ENCODE data around the gene AP2A1.

DNA sequence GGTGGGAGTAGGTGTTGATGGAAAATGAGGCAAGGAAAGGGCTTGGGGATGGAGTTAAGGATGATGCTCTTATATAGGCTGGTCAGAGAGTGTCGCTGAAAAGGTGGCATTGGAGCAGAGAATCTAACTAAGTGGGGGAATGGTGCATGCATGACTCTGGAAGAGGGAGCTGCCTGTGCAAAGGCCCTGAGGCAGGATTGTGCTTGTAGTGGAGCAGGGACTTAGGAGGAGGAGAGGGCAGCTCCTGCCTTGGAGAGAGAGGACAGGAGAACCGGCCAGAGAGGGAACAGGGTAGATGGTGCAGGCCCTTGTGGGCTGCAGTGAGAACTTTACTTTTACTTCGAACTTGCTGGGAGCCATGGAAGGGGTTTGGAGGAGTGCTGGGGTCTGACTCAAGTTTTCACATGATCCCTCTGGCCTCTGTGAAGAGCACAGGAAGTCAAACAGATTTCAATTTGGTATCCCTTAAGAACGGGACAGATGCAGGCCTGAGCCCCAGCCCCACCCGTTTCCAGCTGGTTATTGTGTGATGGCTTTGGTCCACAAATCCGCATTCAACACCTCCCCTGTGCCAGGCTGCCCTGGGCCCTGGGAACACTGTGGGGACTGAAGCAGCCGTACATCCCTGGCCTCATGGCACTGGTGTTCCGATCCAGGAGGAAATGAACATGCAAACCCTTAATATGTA, 7.0 kb downstream of the AP2A1 start:
- TF ChIP-seq, protein P1, sequence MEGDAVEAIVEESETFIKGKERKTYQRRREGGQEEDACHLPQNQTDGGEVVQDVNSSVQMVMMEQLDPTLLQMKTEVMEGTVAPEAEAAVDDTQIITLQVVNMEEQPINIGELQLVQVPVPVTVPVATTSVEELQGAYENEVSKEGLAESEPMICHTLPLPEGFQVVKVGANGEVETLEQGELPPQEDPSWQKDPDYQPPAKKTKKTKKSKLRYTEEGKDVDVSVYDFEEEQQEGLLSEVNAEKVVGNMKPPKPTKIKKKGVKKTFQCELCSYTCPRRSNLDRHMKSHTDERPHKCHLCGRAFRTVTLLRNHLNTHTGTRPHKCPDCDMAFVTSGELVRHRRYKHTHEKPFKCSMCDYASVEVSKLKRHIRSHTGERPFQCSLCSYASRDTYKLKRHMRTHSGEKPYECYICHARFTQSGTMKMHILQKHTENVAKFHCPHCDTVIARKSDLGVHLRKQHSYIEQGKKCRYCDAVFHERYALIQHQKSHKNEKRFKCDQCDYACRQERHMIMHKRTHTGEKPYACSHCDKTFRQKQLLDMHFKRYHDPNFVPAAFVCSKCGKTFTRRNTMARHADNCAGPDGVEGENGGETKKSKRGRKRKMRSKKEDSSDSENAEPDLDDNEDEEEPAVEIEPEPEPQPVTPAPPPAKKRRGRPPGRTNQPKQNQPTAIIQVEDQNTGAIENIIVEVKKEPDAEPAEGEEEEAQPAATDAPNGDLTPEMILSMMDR (IDR thresholded peaks at IDR 0.05) = no peak
- TF ChIP-seq HOXB5 (CRISPR knock-in tag; IDR thresholded peaks at IDR 0.05) (no peak), CEBPB (IDR thresholded peaks at IDR 0.05) (no peak), POLR2AphosphoS2 (conservative IDR thresholded peaks at IDR 0.05; ENCODE audit: low read length) (no peak), JUN (IDR thresholded peaks at IDR 0.05) (no peak), MYC (IDR thresholded peaks at IDR 0.05; ENCODE audit: borderline replicate concordance, low read length) (no peak), POLR2A (IDR thresholded peaks at IDR 0.05; ENCODE audit: low read length) (no peak), BHLHE40 (IDR thresholded peaks at IDR 0.05; ENCODE audit: low read depth, low read length) (no peak), EP300 (IDR thresholded peaks at IDR 0.05) (no peak), GATA3 (IDR thresholded peaks at IDR 0.05; ENCODE audit: borderline replicate concordance) (no peak), SMC3 (IDR thresholded peaks at IDR 0.05) (no peak), RCOR1 (IDR thresholded peaks at IDR 0.05; ENCODE audit: low read depth, low read length) (no peak)

Data from A549 (cell line).